ENCODE data around the gene FLOT2. TPM values are rescaled to one million over a fixed set of nuclear protein-coding genes. Genes with fewer than 3 reads are reported as not detected.
"Not testable (repeated sequence)": the region's sequence is repeated elsewhere in the genome, so short reads cannot be mapped to it uniquely, and the experiment has no call there.

Gene FLOT2, protein sequence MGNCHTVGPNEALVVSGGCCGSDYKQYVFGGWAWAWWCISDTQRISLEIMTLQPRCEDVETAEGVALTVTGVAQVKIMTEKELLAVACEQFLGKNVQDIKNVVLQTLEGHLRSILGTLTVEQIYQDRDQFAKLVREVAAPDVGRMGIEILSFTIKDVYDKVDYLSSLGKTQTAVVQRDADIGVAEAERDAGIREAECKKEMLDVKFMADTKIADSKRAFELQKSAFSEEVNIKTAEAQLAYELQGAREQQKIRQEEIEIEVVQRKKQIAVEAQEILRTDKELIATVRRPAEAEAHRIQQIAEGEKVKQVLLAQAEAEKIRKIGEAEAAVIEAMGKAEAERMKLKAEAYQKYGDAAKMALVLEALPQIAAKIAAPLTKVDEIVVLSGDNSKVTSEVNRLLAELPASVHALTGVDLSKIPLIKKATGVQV
- total RNA-seq: 118 TPM
- long read RNA-seq, transcript FLOT2-202 (11 exons, 2,618 nt): major isoform, 126 of 151 reads
- long read RNA-seq, partial matches to known transcripts: 6 of 151 reads
- long read RNA-seq, other reads (novel, unspliced or antisense): 15 of 151 reads

DNA sequence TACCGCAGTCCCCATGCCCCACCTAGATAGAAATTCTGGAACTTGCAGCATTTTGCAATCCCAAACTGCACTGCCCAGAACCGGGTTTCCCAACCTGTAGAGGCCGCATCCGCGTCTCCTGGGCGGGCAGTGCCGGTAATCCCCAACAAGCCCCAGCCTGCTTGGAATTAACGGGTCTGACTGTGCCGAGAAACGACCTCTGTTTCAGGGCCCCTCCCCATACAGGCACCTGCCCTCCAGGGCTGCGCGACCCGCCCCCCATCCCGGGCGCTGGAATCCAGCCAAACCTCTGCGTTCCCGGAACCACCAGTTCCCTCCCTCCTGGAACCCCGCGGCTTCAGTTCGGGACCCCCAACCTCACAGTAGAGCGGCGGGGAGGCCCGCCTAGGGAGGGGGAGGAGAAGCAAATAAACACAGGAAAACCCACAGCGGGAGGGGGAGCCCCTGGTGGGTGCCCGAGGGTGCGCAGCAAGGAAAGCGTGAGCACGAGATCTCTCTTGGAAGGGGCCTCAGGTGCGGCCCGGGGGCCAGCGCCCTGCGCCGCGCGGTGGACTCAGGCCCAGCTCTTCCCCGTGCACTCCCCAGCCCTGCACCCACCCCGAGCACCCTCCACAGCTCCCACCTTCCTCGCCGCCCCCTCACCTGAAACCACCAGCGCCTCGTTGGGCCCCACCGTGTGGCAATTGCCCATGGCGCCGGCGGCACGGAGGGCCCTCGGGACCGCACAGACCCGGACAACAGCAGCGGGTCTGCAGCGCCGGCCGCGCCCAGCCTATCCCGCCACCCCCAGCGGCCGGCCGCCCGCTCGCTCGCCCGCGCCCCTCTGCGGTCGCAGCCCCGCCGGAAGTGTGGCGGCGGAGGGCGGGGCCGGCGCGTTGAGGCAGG, at the start of gene FLOT2:
FLOT2 (minus strand) TSS at position 850 of the 885 bp plus-strand sequence; CDS start at position 691, 159 bp downstream.
- intact Hi-C loops (cut with DNase I): loop anchor here (1.0 to 5.0 kb wide), 4 partner anchors 37 to 130 kb away; partner anchors contain the start of gene ERAL1
- peak; percentile 83 for ATAC-seq
- peak; percentile 86 for DNase-seq (ENCODE audit: missing footprints)

DNA sequence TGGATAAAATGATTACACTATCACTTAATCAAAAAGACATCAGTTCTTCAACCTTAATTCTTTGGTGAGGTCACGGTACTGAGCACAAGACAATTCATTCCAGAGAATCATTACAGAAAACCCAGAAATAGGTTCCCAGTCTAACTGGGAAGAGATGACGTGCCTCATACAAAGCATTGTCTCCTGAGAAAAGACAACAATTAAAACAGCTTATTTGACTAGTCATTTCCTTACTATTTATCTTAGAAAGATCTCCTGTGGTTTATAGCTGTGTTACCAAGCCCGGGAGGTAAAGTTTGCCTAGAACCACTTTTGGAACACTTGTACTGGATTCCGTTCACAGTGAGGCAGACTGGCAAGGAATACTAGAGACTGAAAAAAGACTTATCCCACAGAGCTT, 48.7 kb upstream of the FLOT2 start:
- ATAC-seq: no peak
- intact Hi-C loops (cut with DNase I): loop anchor here (5.0 kb wide), 1 partner anchor 49 kb away; the partner anchor contains the start of gene FLOT2
- no peak for DNase-seq (ENCODE audit: missing footprints)

DNA sequence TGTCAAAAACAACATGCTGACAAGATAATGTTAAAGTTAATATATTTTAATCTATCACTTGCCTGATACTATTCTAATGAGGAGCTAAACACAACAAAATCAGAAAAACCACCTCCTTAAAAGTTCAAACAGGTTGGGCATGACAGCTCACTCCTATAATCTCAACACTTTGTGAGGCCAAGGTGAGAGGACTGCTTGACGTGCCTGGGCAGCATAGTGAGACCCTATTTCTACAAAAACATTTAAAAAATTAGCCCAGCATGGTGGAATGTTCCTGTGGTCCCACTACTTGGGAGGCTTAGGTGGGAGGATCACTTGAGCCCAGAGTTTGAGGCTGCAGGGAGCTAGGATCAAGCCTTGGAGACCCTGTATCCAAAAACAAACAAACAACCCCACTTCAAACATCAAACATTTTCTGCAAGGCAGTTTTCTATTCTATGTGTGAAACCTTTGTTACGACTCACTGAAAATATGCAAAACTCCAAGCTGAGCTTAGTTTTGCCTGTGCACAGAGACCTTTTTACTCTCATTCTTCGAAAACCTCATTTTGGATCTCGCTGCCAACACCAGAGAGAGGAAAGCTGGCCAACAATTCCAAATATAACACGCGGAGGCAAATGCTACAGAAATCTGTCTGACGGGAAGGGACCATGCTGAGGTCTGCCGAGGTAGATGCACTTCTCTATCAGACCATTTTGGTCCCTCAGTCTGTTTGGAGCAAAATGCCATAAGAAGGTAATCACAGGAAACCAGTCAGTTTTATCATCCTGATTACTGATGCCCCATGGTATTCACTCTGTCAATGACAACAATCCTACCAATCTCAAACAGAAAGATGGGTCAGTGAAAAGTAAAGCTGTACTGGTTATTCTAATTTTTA, 47.6 kb upstream of the FLOT2 start:
- intact Hi-C loops (cut with DNase I): loop anchor here (5.0 kb wide), 1 partner anchor 48 kb away; the partner anchor contains the start of gene FLOT2
- DNase-seq (ENCODE audit: missing footprints) (no peak), ATAC-seq (no peak)

DNA sequence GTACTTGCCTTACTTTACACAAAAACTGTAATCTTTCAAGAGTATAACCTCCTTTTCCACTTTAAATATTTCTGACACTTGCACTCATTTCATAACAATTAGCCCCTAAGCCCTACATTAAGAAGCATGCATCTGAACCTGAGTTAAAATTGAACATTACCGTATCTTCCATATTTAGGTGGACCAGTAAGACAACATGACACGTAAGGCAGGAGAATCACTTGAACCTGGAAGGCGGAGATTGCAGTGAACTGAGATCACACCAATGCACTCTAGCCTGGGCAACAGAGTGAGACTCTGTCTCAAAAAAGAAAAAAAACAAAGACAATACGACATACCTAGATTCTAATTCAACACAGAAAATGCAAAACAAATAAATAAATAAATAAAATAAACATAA, 46.8 kb upstream of the FLOT2 start:
- intact Hi-C loops (cut with DNase I): no loop called here
- ATAC-seq: no peak
- no peak for DNase-seq (ENCODE audit: missing footprints)

DNA sequence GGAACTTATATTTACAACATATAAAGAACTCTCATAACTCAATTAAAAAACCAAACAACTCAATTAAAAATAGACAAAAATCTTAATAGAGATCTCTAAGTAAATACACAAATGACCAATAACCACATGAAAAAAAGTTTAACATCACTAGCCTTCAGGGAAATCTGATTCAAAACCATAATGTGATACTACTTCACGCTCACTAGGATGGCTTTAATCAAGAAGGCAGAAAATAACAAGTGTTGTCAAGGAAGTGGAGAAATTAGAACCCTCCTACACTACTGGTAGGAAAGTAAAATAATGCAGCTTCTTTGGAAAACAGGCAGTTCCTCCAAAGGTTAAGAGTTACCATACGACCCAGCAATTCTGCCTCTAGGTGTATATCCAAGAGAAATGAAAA, 45.4 kb upstream of the FLOT2 start:
- intact Hi-C loops (cut with DNase I): no loop called here
- ATAC-seq: no peak
- DNase-seq (ENCODE audit: missing footprints): no peak

DNA sequence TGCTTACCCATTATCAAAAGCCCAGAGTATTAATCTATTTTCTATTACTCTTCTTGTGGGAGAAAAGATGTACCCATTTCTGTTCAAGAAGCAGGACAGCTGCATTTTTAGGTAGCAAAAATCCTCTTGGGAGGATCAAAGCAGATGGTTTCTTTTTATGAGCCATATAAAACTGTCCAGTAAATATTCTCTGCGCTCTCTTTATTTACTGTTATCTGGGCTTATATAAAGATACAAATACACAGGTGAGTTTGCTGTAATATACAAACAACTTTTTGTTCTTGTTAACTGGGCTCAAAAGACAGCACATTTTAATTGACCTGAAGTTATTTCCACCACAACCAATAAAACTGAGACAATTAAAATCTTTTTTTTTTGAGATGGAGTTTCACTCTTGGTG, 43.7 kb upstream of the FLOT2 start:
- DNase-seq (ENCODE audit: missing footprints): no peak
- no peak for ATAC-seq
- intact Hi-C loops (cut with DNase I): no loop called here

DNA sequence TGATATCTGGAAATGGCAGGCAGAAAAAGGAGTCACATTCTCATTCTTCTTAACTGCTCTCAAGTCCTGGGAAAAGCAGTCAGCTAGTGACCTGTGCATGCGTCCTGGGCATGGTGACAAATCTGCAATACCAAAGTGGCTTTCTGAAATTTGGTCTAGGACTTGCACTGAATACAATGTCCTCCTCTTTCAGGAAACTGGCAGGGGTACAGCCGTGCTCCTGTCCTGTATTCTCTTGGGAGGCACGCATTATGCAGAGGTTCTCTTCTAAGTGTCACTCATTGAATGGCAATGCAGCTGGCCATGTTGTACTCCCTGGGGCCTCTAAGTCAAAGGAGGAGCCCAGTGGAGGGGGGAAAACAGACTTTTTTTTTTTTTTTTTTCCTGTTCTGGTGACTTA, 43.1 kb upstream of the FLOT2 start:
- DNase-seq (ENCODE audit: missing footprints) (no peak), ATAC-seq (peak; percentile 84)
- intact Hi-C loops (cut with DNase I): no loop called here

DNA sequence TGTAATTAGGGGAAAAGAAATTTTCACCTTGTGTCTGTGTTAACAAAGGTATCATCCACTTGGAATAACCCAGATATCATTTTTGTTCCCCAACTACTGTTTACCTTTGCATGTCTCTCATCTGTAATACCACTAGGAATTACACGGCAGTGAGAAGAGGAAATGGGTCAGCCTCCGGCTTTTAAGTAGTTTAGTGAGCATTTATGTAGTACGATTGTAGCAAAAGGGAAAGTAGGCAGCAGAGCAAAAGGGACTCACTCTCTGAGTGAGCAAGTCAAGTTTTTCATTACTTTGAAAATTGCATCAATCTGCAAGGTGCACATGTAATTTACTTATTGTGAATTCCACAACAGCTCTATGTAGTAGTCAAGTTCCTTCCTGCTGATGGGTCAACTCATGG, 42.6 kb upstream of the FLOT2 start:
- intact Hi-C loops (cut with DNase I): no loop called here
- no peak for DNase-seq (ENCODE audit: missing footprints)
- ATAC-seq: no peak

DNA sequence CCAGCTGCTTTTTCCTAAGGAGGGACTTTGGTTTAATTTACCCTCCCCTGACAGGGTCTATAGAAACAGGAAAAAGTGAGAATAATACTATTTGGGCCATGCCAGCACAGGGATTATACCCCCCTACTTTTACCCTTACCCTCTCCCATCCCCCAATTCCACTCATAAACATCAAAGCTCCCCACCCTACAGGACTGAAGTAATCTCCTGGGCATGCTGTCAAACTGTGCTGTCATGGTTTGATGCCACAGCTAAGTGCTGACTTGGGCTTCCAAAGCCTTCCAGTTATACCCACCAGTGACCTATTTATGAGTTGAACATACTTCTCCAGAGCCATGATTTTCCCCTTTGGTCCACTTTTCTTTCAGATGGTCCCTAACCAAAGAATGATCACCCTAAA, 41.0 kb upstream of the FLOT2 start:
- intact Hi-C loops (cut with DNase I): no loop called here
- peak; percentile 75 for ATAC-seq
- DNase-seq (ENCODE audit: missing footprints): no peak

DNA sequence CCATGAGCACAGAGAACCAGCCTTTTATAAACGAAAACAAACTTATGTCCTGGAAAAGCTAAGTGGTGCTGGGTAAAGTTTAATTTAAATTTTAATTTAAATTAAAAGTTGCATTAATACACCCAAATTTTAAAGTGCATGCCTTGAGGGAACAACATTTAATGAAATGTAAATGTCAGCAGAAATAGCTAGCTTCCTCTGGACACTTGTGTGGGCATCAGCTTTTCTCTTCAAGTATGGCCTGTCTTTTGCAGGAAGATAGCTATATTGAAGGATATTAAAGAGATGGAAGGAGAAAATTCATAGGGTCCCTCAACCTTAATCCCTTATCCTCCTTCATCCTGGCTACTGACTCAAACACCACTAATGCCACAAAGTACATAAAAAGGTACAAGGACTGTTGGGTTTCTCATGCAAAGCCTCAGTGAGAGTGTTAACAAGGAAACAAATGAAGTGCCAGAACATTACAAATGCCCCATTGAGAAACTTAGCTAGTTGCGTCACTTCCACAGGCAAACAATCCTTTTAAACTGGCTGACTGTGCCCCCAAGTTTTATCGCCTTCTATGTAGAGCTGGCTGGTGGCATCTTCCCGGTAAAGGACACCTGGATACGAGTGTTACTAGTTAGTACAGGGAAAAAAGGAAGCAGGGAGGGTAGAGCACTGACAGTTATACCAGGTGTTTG, 39.7 kb upstream of the FLOT2 start:
- DNase-seq (ENCODE audit: missing footprints) (no peak), ATAC-seq (peak; percentile 17)
- intact Hi-C loops (cut with DNase I): no loop called here

DNA sequence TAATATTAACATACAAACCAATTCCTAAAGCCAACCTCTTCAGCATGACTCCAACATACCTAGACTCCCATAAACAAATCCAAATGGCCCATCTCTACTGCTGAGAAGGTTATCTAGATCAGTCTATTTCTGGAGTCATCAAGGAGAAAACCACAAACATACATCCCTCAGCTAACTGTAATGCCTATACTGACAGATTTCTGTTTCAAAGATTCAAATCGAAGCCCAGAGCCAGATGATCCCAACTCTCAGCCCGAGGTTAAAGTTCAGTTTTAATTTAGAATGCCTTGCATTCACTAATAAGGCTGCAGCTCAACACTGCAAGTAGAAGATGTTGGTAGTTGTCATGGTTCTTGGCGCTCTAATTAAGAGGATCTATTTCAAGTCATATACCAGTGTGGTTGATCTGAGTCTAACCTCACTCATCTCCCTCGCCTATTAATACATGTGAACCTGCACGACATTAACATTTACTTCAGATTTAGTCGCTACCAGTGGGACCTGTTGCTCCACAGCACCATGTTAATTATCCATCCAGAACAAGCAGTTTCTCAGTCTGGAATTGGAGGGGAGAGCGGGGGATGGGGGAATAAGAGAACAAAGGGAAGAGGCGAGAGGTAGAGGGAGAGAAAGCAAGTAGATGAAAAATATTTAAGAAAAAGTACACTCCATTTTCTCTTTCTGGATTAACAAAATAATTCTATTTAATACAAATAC, 38.4 kb upstream of the FLOT2 start:
- ATAC-seq (no peak), DNase-seq (ENCODE audit: missing footprints) (no peak)
- intact Hi-C loops (cut with DNase I): no loop called here

DNA sequence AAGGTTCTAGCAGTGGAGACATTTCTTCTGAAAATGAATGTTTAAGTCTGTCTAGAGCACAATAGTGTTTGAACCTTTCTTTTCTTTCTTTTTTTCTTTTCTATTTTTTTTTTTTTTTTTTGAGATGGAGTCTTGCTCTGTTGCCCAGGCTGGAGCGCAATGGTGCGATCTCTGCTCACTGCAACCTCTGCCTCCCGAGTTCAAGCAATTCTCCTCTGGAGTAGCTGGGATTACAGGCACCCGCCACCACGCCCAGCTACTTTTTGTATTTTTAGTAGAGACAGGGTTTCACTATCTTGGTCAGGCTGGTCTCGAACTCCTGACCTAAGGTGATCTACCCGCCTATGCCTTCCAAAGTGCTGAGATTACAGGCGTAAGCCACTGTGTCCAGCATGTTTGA, 37.0 kb upstream of the FLOT2 start:
- intact Hi-C loops (cut with DNase I): loop anchor here (1.0 kb wide), 1 partner anchor 38 kb away; no protein-coding TSS in a partner anchor
- not testable (repeated sequence) for ATAC-seq; DNase-seq (ENCODE audit: missing footprints)

DNA sequence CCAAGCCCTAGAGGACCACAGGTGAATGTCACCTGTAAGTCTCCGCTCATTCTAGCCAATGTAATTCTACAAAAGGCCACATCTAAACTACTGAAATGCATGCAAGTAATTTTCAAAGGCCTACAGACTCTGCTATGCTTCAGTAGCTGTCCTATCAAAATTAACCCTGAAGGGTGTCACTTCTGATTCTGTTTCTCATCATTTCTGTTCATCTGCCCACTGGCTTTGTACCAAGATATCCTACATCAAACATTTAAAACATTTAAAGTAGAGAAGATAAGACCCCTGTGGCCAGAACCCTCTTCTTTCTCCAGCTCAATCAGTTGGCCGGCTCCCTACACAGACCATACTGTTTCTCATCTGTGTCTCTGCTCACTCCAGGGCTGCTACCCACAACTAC, 32.3 kb upstream of the FLOT2 start:
- ATAC-seq: no peak
- no peak for DNase-seq (ENCODE audit: missing footprints)
- intact Hi-C loops (cut with DNase I): no loop called here

DNA sequence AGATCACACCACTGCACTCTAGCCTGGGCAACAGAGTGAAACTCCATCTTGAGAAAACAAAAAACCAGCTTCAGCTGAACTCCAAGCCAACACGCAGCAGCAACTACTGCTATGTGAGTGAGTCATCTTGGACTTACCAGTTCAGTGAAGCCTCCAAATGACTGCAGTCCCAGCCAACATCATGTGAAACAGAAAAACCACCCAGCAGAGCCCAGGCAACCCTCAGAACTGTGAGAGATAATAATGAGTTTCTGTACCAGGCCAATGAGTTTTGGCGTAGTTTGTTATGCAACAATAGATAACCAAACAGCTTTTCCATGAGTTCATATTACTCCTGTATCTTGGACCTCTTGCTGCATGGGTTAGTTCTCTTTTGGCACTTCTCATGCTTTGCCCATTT, 30.5 kb upstream of the FLOT2 start:
- intact Hi-C loops (cut with DNase I): no loop called here
- DNase-seq (ENCODE audit: missing footprints) (no peak), ATAC-seq (no peak)

DNA sequence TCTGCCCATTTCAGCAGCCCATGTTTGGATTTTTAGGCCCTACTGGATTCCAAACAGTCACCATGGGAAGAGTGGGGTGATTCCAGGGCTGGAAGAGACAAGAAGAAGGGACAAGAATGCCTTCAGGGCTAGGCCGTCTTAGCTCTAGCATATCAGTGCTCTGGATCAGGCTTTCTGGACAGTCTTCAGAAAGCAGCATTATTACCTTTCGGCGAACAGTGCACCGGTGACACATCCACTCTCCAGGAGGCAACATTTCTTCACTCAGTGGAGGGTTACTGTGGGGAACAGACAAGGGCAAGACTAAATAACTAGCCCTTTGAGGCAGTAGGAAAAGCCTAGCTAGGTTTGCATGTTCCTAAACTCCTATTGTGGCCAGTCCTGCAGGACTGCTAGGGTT, 29.3 kb upstream of the FLOT2 start:
- ATAC-seq (no peak), DNase-seq (ENCODE audit: missing footprints) (no peak)
- intact Hi-C loops (cut with DNase I): no loop called here

DNA sequence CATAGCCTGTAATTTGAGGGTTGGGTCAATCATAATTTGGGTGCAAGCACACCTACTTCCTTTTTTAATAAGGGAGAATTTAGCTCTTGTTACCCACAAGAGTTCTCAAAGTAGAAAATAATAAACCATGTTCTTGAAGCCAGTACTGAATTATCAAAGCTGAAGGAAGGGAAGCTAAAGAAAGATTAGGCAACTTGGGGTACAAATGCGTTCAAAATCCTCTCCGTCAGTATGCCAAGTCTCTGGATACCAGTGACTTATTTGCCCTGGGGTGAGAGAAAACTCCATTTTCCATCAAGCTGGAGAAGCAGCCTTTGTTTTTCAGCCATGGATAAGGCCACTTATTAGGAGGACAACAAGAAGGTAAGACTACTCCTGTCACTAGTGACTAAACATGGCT, 28.8 kb upstream of the FLOT2 start:
- intact Hi-C loops (cut with DNase I): no loop called here
- no peak for ATAC-seq

DNA sequence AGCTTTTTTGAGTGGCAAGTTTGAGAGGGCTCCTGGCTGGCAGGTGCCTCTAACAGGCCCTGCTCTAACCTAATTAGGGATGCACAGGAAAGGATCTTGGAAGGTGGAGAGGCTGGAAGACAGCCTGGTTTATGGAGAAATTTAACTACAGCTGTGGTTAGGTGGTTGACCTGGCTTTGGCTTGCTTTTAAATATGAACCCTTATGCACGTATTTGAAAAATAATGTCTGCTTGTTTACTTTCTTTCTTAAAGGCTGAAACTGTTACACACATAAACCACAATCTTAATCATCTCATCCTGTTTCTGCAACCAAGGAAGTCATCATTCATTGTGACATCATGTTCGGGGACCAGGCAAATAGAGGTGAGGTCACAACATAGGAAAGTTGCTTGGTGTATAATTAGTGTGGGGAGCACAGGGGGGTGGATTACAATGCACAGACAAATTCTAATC, 28.4 kb upstream of the FLOT2 start:
- intact Hi-C loops (cut with DNase I): no loop called here
- ATAC-seq: no peak

More for the DNA sequence above, 28.8 kb upstream of the FLOT2 start:
- no peak for DNase-seq (ENCODE audit: missing footprints)

More for the DNA sequence above, 28.4 kb upstream of the FLOT2 start:
- DNase-seq (ENCODE audit: missing footprints): no peak

All from Right ventricle myocardium inferior (tissue), 1 donor.